ENCODE data around the gene BEND6. TPM values are rescaled to one million over a fixed set of nuclear protein-coding genes. Genes with fewer than 3 reads are reported as not detected.

BEND6 gene, protein sequence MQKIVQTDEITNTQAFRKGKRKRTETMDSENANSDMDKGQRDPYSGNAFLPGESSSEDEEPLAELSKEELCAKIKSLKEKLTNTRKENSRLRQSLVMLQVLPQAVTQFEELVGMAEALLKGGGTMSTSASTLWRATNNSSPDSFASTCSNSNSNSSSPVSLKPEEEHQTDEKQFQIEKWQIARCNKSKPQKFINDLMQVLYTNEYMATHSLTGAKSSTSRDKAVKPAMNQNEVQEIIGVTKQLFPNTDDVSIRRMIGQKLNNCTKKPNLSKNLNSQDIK
- 2.8 and 6.9 TPM in 2 replicates for total RNA-seq

DNA sequence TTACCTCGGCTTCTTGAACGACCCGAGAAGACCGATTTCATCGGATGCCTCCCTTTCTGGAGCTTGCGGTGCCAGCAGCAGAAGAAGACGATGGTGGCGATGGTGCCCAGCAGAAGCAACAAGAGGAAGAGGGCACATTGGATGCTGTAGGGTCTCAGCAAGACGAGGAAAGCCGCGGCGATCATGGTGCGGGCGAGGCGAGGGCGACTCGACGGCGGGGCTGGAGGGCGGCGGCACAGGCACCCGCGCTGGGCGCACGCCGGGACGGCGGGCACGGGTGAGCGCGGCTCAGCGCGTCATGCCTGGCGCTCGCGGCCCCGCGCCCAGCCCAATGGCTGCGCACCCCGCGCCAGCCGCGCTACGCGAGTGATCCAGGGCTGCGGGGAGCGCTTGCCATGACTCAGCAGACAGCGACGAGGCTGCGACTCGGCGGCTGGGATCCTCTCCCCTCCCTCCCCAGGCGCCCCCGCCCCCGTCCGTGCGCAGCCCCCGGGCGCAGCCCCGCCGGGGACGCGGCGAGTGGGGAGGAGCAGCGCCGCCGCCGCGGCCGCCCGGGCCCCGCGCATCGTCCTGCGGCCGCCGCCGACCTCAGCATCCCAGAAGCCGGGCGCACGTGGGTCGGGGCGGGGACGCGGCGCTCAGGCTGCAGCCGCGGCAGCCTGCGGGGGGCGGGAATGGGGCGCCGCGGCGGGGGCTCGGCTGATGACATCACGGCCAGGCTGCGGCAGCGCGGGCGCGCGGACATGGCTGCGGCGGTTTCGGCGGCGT lies at the start of gene BEND6:
Gene BEND6, plus strand, starts transcription at position 705 of the 768 bp plus-strand sequence. CDS start 26,704 bp downstream, outside the sequence.

GRCh38 chr6:57046332-57047256 lies 91.7 kb downstream of the BEND6 start, which contains the start of gene KIAA1586:
Gene KIAA1586, plus strand, starts transcription at chr6:57046693. Its CDS starts 63 bp downstream, at chr6:57046756.

Small RNA genes within 50 kb of the gene (small RNA-seq; reads per million reads assigned to genes)
- gene FTH1P15 (ENCODE audit: low replicate concordance) (not detected), gene RNU6-626P (ENCODE audit: low replicate concordance) (not detected)

Other genes with a start within 250 kb of the BEND6 start
- gene KIAA1586, start 91.6 kb downstream of the BEND6 start, total RNA-seq = 6.3 and 14.9 TPM in 2 replicates
- gene ZNF451, start 135.1 kb downstream of the BEND6 start, total RNA-seq = 49.2 and 85.9 TPM in 2 replicates
- gene BAG2, start 217.2 kb downstream of the BEND6 start, total RNA-seq = 12.7 and 16.2 TPM in 2 replicates